ENCODE data around the gene ARL6IP4. TPM values are rescaled to one million over a fixed set of nuclear protein-coding genes. Genes with fewer than 3 reads are reported as not detected.

ARL6IP4 gene
- total and polyA plus RNA-seq, 2 donors, result 57.6 to 312 TPM

DNA sequence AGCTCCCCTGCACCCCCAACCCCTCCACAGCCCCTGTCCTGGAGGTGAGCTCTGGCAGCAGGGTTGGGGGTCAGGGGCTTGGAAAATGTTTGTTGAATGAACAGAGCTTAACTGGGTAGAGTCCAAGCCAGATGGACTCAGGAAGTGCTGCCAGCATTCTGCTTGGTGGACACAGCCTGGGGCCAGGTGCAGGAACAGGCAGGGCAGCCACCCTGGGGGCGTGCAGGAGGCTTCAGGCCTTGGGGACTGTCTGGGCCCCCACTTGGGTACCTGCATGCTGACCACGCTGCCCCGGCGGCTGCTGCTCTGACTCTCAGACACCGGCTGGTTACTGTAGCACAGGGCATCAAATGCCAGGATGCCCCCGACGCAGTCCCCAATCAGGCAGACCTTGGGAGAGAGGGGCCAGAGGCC lies 15.7 kb downstream of the ARL6IP4 start:
- DNase-seq (ENCODE audit: extremely low spot score), result no peak
- no peaks in the 10 kb centered on the region for H3K36me3 ChIP-seq (ENCODE audit: insufficient read depth)
- no peak overlapping the region for H3K27ac ChIP-seq (ENCODE audit: low read depth)
- no peaks in the 10 kb centered on the region for H3K4me1 ChIP-seq (ENCODE audit: insufficient read depth)
- no peak overlapping the region for H3K4me3 ChIP-seq (ENCODE audit: low read depth, low read length)
- 92% methylated on average over 7 of the region's 7 CpGs for WGBS

DNA sequence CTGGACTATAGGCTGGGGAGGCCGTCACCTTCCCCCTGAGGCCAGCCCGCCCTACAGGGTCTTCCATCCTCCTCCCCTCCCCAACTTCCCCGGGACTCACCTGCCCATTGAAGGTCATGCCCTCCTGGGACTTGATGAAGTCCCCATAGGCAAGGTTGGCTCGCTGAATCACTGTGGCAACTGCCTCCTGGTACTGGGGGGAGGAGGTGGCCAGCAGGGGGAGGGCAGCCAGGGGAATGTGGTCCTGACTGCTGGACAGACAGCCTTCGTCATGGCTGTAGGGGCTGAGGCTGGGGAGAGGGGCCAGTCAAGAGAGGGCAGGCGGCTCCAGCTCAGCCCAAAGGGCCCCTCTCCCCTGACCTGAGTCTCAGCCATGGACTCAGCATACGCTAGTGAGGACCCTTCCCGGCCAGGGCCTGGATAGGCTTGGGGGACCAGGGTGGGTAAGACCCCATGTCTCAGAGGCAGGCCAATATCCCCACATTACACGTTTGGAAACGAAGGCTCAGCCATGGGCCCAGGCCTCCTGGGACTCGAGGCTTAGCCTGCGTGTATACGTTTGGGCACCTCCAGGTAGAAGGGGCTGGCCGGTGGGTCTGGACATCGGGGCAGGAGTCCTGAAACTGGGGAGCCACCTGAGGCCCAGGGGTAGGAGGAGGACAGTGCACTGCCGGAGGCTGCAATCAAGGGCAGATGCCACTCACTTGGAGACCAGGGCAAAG lies 16.3 kb downstream of the ARL6IP4 start:
- H3K4me3 ChIP-seq (ENCODE audit: low read depth, low read length), result no peak overlapping the region

DNA sequence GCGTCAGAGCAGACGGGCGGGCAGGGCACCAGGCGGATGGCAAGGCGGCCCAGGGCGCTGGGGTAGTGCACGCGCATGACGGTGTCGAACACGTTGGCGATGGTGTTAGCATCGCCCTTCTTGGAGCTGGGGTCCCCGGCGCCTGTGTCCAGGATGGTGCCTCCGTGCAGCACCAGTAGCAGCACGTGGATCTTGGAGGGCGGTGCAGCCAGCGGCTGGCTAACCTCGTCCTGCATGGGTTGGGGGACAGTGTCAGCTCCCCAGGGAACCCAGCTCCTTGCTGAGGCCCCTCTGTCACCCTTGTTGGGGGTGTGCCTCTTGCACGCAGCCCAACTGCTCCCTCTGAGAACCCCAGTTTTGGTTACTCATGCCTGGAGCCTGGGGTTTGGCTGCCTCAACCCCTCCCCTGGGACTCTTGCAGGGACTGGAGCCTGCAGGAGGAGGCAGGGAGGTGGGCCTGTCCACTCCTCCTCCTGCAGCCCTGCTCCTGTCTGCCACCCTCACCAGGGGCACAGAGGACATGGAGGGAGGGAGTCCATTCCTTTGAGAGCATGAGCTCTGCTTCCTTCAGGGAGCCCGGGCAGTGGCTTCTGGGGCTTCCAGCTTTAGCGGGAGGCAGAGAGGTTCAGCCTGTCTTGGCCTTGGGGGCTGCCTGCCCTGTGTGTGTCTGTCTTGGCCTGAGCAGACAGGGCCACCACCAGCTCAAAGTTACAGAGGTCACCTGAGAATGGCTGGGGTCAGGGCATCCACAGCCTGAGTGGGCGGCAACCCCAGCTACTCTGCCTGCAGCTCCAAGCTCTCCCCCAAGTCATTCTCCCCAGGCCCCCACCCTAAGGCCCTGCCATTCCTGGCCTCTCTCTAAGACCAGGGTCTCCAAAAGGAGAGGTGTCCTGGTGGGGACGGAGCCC lies 17.1 kb downstream of the ARL6IP4 start:
- H3K4me3 ChIP-seq (ENCODE audit: low read depth, low read length), result no peak overlapping the region
- no peaks in the 10 kb centered on the region for H3K36me3 ChIP-seq (ENCODE audit: insufficient read depth)
- no peaks in the 10 kb centered on the region for H3K4me1 ChIP-seq (ENCODE audit: insufficient read depth)
- 94% methylated on average over 25 of the region's 25 CpGs for WGBS
- no peak for DNase-seq (ENCODE audit: extremely low spot score)
- no peak overlapping the region for H3K27ac ChIP-seq (ENCODE audit: low read depth)

More for the DNA sequence above, 16.3 kb downstream of the ARL6IP4 start:
- DNase-seq (ENCODE audit: extremely low spot score), result no peak
- H3K36me3 ChIP-seq (ENCODE audit: insufficient read depth), result no peaks in the 10 kb centered on the region
- no peaks in the 10 kb centered on the region for H3K4me1 ChIP-seq (ENCODE audit: insufficient read depth)
- 93% methylated on average over 16 of the region's 16 CpGs for WGBS
- H3K27ac ChIP-seq (ENCODE audit: low read depth), result no peak overlapping the region

DNA sequence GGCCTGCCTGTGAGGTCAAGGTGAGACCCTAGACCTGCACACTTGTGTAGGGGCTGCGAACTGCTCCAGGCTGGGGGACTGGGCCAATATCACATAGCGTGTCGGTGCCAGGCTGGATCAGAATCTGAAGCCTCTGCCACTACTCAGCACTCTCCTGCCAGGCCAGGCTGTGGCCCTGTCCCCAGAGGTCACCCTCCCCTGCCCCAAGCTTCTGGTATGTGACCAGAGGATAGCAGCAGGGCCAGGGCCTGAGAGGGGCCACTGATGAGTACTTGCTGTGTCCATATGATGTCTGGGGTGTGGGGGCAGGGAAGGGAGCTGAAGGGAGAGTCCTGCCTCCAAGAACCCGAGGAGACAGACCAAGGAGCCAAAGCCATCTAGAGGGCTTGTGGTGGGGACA lies 17.8 kb downstream of the ARL6IP4 start:
- no peak overlapping the region for H3K27ac ChIP-seq (ENCODE audit: low read depth)
- no peak overlapping the region for H3K4me3 ChIP-seq (ENCODE audit: low read depth, low read length)
- H3K36me3 ChIP-seq (ENCODE audit: insufficient read depth), result no peaks in the 10 kb centered on the region
- no peaks in the 10 kb centered on the region for H3K4me1 ChIP-seq (ENCODE audit: insufficient read depth)
- 77% methylated on average over 4 of the region's 4 CpGs for WGBS
- no peak for DNase-seq (ENCODE audit: extremely low spot score)

DNA sequence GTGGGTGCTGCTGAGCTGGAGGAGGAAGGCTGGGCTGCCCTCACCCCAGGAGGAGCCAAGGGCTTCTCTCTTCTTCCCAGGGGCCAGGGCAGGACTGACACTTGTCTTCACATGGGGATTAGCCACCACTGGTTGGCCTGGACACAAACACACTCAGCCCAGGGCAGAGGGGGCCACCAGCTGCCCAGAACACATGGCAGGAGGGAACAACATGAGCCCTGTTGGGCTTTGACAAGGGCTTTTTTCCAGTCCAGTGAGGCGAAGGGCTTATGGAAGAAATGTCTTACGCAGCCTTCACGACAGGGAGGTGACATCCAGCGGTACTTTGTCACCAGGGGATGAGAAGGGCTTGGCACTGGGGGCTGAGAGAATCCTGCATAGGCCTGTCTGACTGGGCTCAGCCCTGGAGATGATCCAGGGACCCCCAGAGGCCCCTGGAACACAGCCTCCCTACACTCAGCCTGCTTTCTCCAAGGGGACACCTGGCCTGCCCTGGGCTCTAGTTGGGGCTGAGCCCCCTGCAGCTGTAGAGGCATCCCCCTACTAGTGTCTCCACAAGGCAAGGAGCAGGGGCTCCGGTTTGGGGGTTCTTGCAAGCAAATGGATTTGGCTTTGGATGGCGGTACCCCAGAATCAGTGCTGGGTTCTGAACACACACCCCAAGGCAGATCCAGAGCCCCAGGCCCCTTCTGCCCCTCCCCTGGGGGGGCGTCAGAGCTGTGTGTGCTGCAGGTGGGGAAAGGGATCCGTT lies 18.9 kb downstream of the ARL6IP4 start:
- no peak for DNase-seq (ENCODE audit: extremely low spot score)
- Histone ChIP-seq H3K4me1 (ENCODE audit: insufficient read depth) (no peaks in the 10 kb centered on the region), H3K4me3 (ENCODE audit: low read depth, low read length) (no peak overlapping the region), H3K27ac (ENCODE audit: low read depth) (no peak overlapping the region), H3K36me3 (ENCODE audit: insufficient read depth) (no peaks in the 10 kb centered on the region)
- 89% methylated on average over 8 of the region's 8 CpGs for WGBS

DNA sequence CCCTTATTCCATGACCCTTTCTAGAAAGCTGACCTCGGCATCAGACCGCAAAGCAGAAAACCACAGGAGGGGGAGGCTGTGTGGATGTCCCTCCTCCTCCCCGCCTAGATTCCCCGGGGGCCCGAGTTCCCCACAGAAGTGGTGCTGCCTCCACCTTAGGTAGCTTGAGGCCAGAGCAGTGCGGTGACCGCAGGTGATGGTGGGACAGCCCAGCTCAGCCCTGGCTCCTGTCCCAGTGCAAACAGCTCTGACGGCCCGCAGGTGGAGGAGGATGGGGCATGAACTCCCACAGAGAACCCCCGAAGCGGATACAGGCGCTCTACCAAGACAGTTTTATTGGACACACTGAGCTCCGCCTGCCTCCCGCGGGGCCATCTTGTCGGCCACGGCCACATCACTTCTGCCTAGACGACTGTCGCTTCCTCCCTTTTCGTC lies 19.5 kb downstream of the ARL6IP4 start:
- WGBS, result 66% methylated on average over 20 of the region's 20 CpGs
- H3K36me3 ChIP-seq (ENCODE audit: insufficient read depth), result peaks cover 2% of the 10 kb centered on the region
- H3K4me1 ChIP-seq (ENCODE audit: insufficient read depth), result no peaks in the 10 kb centered on the region
- H3K27ac ChIP-seq (ENCODE audit: low read depth), result no peak overlapping the region
- no peak overlapping the region for H3K4me3 ChIP-seq (ENCODE audit: low read depth, low read length)
- DNase-seq (ENCODE audit: extremely low spot score), result no peak

DNA sequence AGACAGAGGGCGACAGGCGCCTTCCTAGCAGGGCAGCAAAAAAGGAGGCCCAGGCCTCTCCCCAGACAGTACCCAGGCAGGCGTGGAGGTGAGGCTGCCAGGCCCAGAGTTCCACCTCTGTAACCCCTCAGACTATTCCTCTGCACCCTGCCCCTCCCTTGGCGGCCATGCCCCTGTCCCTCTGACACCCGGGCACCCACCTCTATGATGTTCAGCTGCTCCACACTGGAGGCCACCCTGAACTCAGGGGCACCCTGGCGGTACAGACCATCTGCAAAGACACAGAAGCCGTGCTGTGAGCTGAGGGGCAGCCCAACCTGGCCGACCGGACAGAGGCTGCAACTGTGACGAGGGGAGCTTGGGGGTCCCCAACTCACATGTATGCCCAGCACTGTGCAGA lies 20.1 kb downstream of the ARL6IP4 start:
- Histone ChIP-seq H3K4me3 (ENCODE audit: low read depth, low read length) (no peak overlapping the region), H3K27ac (ENCODE audit: low read depth) (no peak overlapping the region), H3K4me1 (ENCODE audit: insufficient read depth) (no peaks in the 10 kb centered on the region), H3K36me3 (ENCODE audit: insufficient read depth) (peaks cover 5% of the 10 kb centered on the region)
- WGBS, result 92% methylated on average over 10 of the region's 10 CpGs
- no peak for DNase-seq (ENCODE audit: extremely low spot score)

DNA sequence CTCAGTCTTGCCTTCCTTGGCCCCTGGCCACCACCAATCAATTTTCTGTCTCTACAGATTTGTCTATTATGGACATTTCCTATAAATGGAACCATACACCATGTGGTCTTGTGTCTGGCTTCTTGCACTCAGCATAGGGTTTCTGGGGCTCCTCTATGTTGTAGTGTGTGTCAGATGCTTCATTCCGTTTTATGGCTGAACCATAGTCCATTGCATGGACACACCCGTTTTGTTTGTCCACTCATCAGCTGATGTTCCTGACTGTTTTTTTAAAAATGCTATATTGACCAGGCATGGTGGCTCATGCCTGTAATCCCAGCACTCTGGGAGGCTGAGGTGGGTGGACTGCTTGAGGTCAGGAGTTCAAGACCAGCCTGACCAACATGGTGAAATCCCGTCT lies 21.0 kb downstream of the ARL6IP4 start:
- H3K4me3 ChIP-seq (ENCODE audit: low read depth, low read length), result no peak overlapping the region
- H3K27ac ChIP-seq (ENCODE audit: low read depth), result no peak overlapping the region
- peaks cover 5% of the 10 kb centered on the region for H3K36me3 ChIP-seq (ENCODE audit: insufficient read depth)
- WGBS, result 91% methylated on average over 3 of the region's 3 CpGs
- no peaks in the 10 kb centered on the region for H3K4me1 ChIP-seq (ENCODE audit: insufficient read depth)
- no peak for DNase-seq (ENCODE audit: extremely low spot score)

DNA sequence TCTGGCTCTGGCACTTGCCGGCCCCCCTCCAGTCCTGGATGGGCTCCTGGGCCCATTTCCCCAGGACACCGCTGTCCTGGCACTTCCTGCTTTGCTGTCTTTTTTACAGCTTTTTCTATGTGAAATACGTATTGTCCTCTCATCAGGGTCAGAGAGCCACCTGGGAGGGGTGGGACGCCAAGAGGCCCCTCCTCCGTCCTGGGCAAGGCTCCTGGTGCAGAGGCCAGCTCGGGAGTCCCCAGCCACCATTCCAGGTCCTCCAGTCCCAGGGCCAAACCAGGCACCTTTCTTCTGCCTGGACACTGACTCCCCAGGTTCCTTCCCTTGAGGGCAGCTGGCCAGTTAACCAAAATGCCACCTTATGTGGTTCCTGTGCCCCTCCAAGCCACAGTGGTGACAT lies 22.8 kb downstream of the ARL6IP4 start:
- WGBS, result 89% methylated on average over 6 of the region's 6 CpGs
- H3K4me3 ChIP-seq (ENCODE audit: low read depth, low read length), result no peak overlapping the region
- DNase-seq (ENCODE audit: extremely low spot score), result no peak
- no peak overlapping the region for H3K27ac ChIP-seq (ENCODE audit: low read depth)
- no peaks in the 10 kb centered on the region for H3K4me1 ChIP-seq (ENCODE audit: insufficient read depth)
- H3K36me3 ChIP-seq (ENCODE audit: insufficient read depth), result peaks cover 5% of the 10 kb centered on the region

DNA sequence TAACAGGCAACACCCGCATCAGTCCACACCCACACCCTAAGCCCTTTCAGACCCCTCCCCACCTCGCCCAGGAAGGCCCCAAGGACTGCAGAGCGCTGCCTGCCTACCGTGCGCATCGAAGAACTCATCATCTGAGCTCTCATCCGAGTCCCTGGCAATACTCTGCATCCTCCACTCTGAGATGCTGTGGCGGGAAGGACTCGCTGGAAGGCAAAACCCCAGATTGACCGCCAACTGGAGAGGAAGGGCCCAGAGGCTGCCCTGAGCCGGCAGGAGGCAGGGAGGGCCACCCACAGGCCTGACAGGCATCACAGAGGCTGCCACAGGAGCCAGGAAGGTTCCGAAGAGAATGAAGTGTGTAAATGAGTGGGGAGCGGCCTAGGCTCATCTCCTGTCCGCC lies 23.8 kb downstream of the ARL6IP4 start:
- H3K36me3 ChIP-seq (ENCODE audit: insufficient read depth), result peaks cover 5% of the 10 kb centered on the region
- no peak overlapping the region for H3K4me3 ChIP-seq (ENCODE audit: low read depth, low read length)
- no peak overlapping the region for H3K27ac ChIP-seq (ENCODE audit: low read depth)
- DNase-seq (ENCODE audit: extremely low spot score), result no peak
- no peaks in the 10 kb centered on the region for H3K4me1 ChIP-seq (ENCODE audit: insufficient read depth)
- 87% methylated on average over 14 of the region's 14 CpGs for WGBS

DNA sequence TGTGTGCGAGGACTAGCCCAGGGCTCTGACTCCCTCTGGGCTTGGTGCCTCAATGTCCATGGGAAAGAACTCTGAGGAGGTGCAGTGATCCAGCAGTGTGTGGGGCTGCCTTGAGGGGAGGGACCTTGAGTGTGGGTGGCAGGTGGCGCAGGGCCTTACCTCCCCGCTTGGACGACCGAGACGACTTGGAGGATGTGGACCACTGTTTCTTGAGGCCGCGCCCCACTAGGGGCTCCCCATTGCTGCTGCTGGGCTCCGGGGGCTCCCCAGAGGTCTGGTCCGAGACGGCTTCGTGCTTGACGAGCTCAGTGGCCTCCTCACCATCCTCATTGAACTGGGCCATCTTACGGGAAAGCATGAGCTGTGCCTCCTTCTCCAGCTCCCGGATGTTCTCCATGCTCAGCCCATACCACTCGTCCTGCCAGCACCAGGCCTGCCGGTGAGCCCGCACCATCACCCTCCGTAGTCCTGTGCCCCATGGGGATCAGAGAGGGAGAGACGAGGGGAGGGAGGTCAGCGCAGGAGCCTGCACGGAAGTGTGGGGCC lies 24.7 kb downstream of the ARL6IP4 start:
- Histone ChIP-seq H3K4me3 (ENCODE audit: low read depth, low read length) (no peak overlapping the region), H3K36me3 (ENCODE audit: insufficient read depth) (peaks cover 5% of the 10 kb centered on the region), H3K27ac (ENCODE audit: low read depth) (no peak overlapping the region), H3K4me1 (ENCODE audit: insufficient read depth) (no peaks in the 10 kb centered on the region)
- 92% methylated on average over 22 of the region's 22 CpGs for WGBS
- DNase-seq (ENCODE audit: extremely low spot score), result no peak

DNA sequence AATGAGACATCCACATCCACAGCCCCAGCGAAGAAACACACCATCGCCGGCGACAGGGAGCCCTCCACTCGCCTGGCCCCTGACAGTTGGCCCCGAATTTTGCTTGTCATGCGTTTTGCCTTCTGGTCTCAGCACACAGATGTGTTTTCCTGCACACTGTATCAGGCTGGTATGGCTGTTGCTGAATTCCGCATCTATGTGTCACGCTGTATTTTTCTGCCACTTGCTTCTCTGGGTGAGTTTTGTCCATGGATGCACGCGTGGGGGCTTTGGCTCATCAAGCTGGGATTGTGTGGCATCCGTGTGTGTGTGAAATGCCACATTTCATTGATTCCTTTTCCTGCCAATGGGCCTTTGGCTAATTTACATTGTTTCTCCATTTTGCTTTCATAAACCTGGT lies 26.5 kb downstream of the ARL6IP4 start:
- no peak overlapping the region for H3K4me3 ChIP-seq (ENCODE audit: low read depth, low read length)
- H3K36me3 ChIP-seq (ENCODE audit: insufficient read depth), result peaks cover 5% of the 10 kb centered on the region
- DNase-seq (ENCODE audit: extremely low spot score), result no peak
- no peaks in the 10 kb centered on the region for H3K4me1 ChIP-seq (ENCODE audit: insufficient read depth)
- WGBS, result 85% methylated on average over 12 of the region's 12 CpGs
- no peak overlapping the region for H3K27ac ChIP-seq (ENCODE audit: low read depth)

DNA sequence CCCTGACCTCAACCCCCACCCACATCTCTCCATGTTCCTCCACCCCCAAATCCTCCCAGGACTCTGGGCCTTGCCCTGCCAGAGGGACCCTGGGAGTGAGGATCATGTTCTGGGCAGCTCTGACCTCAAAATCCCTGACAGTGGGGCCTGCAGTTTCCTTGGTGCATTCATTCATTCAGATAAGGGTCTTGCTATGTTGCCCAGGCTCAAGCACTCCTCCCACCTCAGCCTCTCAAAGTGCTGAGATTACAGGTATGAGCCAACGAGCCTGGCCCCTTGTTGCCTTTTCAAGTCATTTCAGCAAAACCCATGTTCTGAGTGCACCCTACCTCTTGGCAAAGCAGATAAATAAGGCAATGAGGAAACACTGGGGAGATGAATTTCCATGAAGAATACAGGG lies 29.6 kb downstream of the ARL6IP4 start:
- Histone ChIP-seq H3K27ac (ENCODE audit: low read depth) (no peak overlapping the region), H3K36me3 (ENCODE audit: insufficient read depth) (peaks cover 2% of the 10 kb centered on the region), H3K4me1 (ENCODE audit: insufficient read depth) (no peaks in the 10 kb centered on the region), H3K4me3 (ENCODE audit: low read depth, low read length) (no peak overlapping the region)
- no peak for DNase-seq (ENCODE audit: extremely low spot score)
- 85% methylated on average over 1 of the region's 1 CpG for WGBS

Data from urinary bladder (tissue), 4 donors.